CD14-positive monocyte (primary cell): ENCODE data around the gene AGPAT2. TPM values are rescaled to one million over a fixed set of nuclear protein-coding genes. Genes with fewer than 3 reads are reported as not detected.

ENCODE experiments used
- DNase-seq, 3 donors: peaks; one replicate each; pipeline ENCODE4 v3.0.0-alpha.2; 2011 to 2022
- H2AFZ ChIP-seq: 2 replicates; pipeline ENCODE4 v1.6.0; 2012; ENCODE audit warnings: mild to moderate bottlenecking, low read depth, low read length, inconsistent platforms; ENCODE audit not compliant: insufficient read depth, poor library complexity, severe bottlenecking
- H3K27ac ChIP-seq, 2 donors: 1 replicate in 1 of 2; 2 replicates in 1 of 2; pipeline ENCODE4 v1.5.1; 2012 to 2013; ENCODE audit warnings: low read length in 2 of 2, control low read depth in 1 of 2, inconsistent platforms in 1 of 2, low read depth in 1 of 2, mild to moderate bottlenecking in 1 of 2
- H3K27me3 ChIP-seq, 2 donors: one replicate each; pipeline versions ENCODE4 v1.6.0 to v1.6.1; 2011 to 2013; ENCODE audit warnings: low read length in 2 of 2; ENCODE audit not compliant: control insufficient read depth in 2 of 2, insufficient read depth in 2 of 2
- H3K36me3 ChIP-seq, 2 donors: replicated peaks in 1 of 2; 1 replicate in 1 of 2; 2 replicates in 1 of 2; pipeline versions ENCODE4 v1.5.1 to v1.6.1; 2012 to 2013; ENCODE audit warnings: low read length in 2 of 2, control low read depth in 1 of 2, inconsistent platforms in 1 of 2, mild to moderate bottlenecking in 1 of 2; ENCODE audit not compliant: insufficient read depth in 2 of 2, control insufficient read depth in 1 of 2
- H3K4me1 ChIP-seq, 2 donors: 1 replicate in 1 of 2; 2 replicates in 1 of 2; pipeline versions ENCODE4 v1.5.1 to v1.6.1; 2012 to 2013; ENCODE audit warnings: low read length in 2 of 2, control low read depth in 1 of 2, inconsistent platforms in 1 of 2, mild to moderate bottlenecking in 1 of 2, moderate library complexity in 1 of 2; ENCODE audit not compliant: insufficient read depth in 2 of 2, control insufficient read depth in 1 of 2
- H3K4me2 ChIP-seq: replicated peaks from 2 replicates; pipeline ENCODE3; 2012; ENCODE audit warnings: low read length, moderate library complexity, mild to moderate bottlenecking; ENCODE audit not compliant: poor library complexity, severe bottlenecking; ENCODE audit errors: extremely low read depth
- H3K4me3 ChIP-seq, 3 experiments: fragments of 200-600 bp in 1 of 3; sonication (generic) in 1 of 3; replicated peaks in 1 of 3; 1 replicate in 2 of 3; 2 replicates in 1 of 3; pipeline ENCODE4 v1.5.1; 2011 to 2013; ENCODE audit warnings: low read length in 3 of 3, mild to moderate bottlenecking in 3 of 3, control low read depth in 2 of 3, low read depth in 2 of 3, inconsistent platforms in 1 of 3, moderate library complexity in 1 of 3
- H3K79me2 ChIP-seq: 2 replicates; pipeline ENCODE4 v1.6.0; 2012; ENCODE audit warnings: mild to moderate bottlenecking, control low read depth, inconsistent platforms, low read length, moderate library complexity; ENCODE audit not compliant: insufficient read depth
- H3K9ac ChIP-seq: 2 replicates; pipeline ENCODE4 v1.6.0; 2017; ENCODE audit warnings: low read length, mild to moderate bottlenecking; ENCODE audit not compliant: insufficient read depth, poor library complexity, severe bottlenecking
- H3K9me3 ChIP-seq, 2 donors: replicated peaks in 1 of 2; 1 replicate in 1 of 2; 2 replicates in 1 of 2; pipeline versions ENCODE4 v1.5.1 to v1.6.1; 2012 to 2013; ENCODE audit warnings: low read length in 2 of 2, control low read depth in 1 of 2; ENCODE audit not compliant: control insufficient read depth in 1 of 2, insufficient read depth in 1 of 2
- H4K20me1 ChIP-seq: 2 replicates; pipeline ENCODE4 v1.6.0; 2012; ENCODE audit warnings: mild to moderate bottlenecking, low read length, control low read depth, moderate library complexity; ENCODE audit not compliant: insufficient read depth
- H3K27ac Mint-ChIP-seq, 7 donors: one replicate each; pipeline ENCODE4 v1.8.0; 2020; ENCODE audit warnings: mild to moderate bottlenecking in 7 of 7, mixed read lengths in 7 of 7, moderate library complexity in 6 of 7, inconsistent platforms in 2 of 7
- H3K27me3 Mint-ChIP-seq, 3 donors: one replicate each; pipeline ENCODE4 v1.8.0; 2021 to 2022; ENCODE audit warnings: low read depth in 3 of 3, mild to moderate bottlenecking in 3 of 3, mixed read lengths in 3 of 3, moderate library complexity in 3 of 3, inconsistent platforms in 1 of 3
- H3K36me3 Mint-ChIP-seq, 2 donors: one replicate each; pipeline ENCODE4 v1.8.0; 2020; ENCODE audit warnings: mixed read lengths in 2 of 2, inconsistent platforms in 1 of 2, mild to moderate bottlenecking in 1 of 2
- H3K4me1 Mint-ChIP-seq: one replicate; pipeline ENCODE4 v1.8.0; 2020; ENCODE audit warnings: mild to moderate bottlenecking, mixed read lengths
- H3K4me3 Mint-ChIP-seq, 2 donors: one replicate each; pipeline ENCODE4 v1.8.0; 2020; ENCODE audit warnings: mild to moderate bottlenecking in 2 of 2, mixed read lengths in 2 of 2, moderate library complexity in 1 of 2
- H3K9me3 Mint-ChIP-seq, 7 donors: one replicate each; pipeline ENCODE4 v1.8.0; 2020 to 2022; ENCODE audit warnings: mixed read lengths in 7 of 7, mild to moderate bottlenecking in 6 of 7, moderate library complexity in 6 of 7, inconsistent platforms in 2 of 7
- WGBS: methylation state at CpG from one replicate; pipeline ENCODE4 v1.1.5; 2013; ENCODE audit warnings: missing lambda C conversion rate; ENCODE audit not compliant: insufficient coverage; 5-methylcytosine and 5-hydroxymethylcytosine counted together
- intact Hi-C, 2 donors: fragments of 100-400 bp; cut with micrococcal nuclease; formaldehyde crosslinking; loops; one replicate each; pipeline versions ENCODE4 v1.15.0 to v1.15.1; 2023
- polyA plus RNA-seq, 3 donors: library from polyadenylated mRNA; depleted of rRNA in 1 of 3; unstranded in 2 of 3; stranded (reverse) in 1 of 3; fragments of 300-500 nt in 2 of 3; fragments of >200 nt in 1 of 3; fragmentation: Illumina TruSeq in 2 of 3; gene quantifications; 1 replicate in 2 of 3; 2 replicates in 1 of 3; pipeline ENCODE4 v1.2.3, GENCODE V29; 2012 to 2021
- TF ChIP-seq, protein P1 (sequence below): fragments of 200-600 bp; IDR thresholded peaks from one replicate; pipeline ENCODE4 v1.8.0; 2022; ENCODE audit warnings: antibody characterized with exemption, mild to moderate bottlenecking

Gene AGPAT2
- polyA plus RNA-seq, 3 donors, result 80.1 to 139 (median 116) TPM

DNA sequence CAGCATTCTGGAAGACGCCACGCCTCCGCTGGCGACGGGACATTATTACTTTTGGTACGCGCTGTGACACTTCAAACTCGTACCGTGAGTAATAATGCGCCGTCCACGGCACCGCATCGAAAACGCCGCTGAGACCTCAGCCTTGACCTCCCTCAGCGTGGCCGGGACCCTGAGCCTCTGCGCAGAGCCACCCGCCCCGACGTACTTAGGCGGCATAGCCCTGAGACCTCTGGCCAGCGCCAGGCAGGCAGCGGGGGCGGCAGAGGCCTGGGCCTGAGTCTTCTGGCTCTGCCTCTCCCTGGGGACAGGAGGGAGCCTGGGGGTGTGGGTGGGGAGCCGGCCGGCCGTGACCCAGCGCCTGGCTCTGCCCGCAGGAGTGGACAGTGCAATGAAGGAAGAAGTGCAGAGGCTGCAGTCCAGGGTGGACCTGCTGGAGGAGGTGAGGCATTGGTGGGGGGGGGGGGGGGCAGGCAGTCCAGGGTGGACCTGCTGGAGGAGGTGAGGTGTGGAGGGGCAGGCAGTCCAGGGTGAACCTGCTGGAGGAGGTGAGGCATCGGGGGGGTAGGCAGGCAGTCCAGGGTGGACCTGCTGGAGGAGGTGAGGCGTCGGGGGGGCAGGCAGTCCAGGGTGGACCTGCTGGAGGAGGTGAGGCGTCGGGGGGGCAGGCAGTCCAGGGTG lies 16.5 kb downstream of the AGPAT2 start:
- H3K4me3 Mint-ChIP-seq, result no peak overlapping the region
- Histone ChIP-seq H3K79me2 (no peaks in the 10 kb centered on the region), H4K20me1 (peaks cover 40% of the 10 kb centered on the region), H3K4me3 (no peak overlapping the region), H3K36me3 (peaks cover 24 to 30% of the 10 kb centered on the region in 2 donors), H3K27me3 (peaks cover 12 to 37% of the 10 kb centered on the region in 2 donors), H3K4me2 (no peak overlapping the region), H3K27ac (no peak overlapping the region), H3K4me1 (peaks cover 0 to 12% of the 10 kb centered on the region in 2 donors), H3K9ac (no peak overlapping the region), H3K9me3 (no peaks in the 10 kb centered on the region), H2AFZ (no peak overlapping the region)
- peaks cover 27 to 43% (median 31%) of the 10 kb centered on the region in 3 donors for H3K27me3 Mint-ChIP-seq
- H3K9me3 Mint-ChIP-seq, result peaks cover 0 to 5% (median 0%) of the 10 kb centered on the region in 7 donors
- H3K4me1 Mint-ChIP-seq, result peaks cover 4% of the 10 kb centered on the region
- DNase-seq, result no peak
- intact Hi-C loops, result no loop called here
- TF ChIP-seq, protein P1, sequence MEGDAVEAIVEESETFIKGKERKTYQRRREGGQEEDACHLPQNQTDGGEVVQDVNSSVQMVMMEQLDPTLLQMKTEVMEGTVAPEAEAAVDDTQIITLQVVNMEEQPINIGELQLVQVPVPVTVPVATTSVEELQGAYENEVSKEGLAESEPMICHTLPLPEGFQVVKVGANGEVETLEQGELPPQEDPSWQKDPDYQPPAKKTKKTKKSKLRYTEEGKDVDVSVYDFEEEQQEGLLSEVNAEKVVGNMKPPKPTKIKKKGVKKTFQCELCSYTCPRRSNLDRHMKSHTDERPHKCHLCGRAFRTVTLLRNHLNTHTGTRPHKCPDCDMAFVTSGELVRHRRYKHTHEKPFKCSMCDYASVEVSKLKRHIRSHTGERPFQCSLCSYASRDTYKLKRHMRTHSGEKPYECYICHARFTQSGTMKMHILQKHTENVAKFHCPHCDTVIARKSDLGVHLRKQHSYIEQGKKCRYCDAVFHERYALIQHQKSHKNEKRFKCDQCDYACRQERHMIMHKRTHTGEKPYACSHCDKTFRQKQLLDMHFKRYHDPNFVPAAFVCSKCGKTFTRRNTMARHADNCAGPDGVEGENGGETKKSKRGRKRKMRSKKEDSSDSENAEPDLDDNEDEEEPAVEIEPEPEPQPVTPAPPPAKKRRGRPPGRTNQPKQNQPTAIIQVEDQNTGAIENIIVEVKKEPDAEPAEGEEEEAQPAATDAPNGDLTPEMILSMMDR, result no peak
- WGBS, result 86% methylated on average over 27 of the region's 36 CpGs
- H3K27ac Mint-ChIP-seq, result no peak overlapping the region
- peaks cover 12 to 20% of the 10 kb centered on the region in 2 donors for H3K36me3 Mint-ChIP-seq

DNA sequence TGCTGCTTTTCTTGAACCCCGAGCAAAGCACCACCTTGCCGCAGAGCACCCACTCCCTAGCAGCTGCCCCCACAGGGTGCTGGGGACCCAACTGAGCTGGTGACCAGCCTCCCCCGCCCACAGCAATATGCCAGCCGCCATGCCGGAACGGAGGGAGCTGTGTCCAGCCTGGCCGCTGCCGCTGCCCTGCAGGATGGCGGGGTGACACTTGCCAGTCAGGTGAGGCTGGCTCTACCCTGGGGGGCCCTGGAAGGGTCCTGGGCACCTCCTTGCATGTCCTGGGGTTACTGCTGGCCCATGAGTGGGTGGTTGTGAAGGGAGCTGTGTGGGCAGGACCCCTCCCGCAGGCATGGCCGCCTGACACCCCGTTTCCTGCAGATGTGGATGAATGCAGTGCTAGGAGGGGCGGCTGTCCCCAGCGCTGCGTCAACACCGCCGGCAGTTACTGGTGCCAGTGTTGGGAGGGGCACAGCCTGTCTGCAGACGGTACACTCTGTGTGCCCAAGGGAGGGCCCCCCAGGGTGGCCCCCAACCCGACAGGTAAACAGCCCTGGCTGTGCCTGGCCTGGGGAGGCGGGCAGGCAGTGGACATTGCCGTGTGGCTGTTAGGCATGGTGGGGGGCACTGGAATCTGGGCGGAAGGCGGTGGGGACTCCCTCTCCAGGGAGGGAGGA lies 17.3 kb downstream of the AGPAT2 start:
- Mint-ChIP-seq H3K27me3 (peaks cover 31 to 49% (median 34%) of the 10 kb centered on the region in 3 donors), H3K27ac (no peak overlapping the region), H3K4me1 (peaks cover 7% of the 10 kb centered on the region), H3K36me3 (peaks cover 11 to 18% of the 10 kb centered on the region in 2 donors), H3K9me3 (peaks cover 0 to 5% (median 3%) of the 10 kb centered on the region in 7 donors), H3K4me3 (peak overlapping the region in 1 of 2 donors; percentile 46)
- no peak overlapping the region for H3K27ac ChIP-seq
- H3K27me3 ChIP-seq, result peaks cover 15 to 40% of the 10 kb centered on the region in 2 donors
- H3K4me3 ChIP-seq, result no peak overlapping the region
- intact Hi-C loops, result no loop called here
- H3K4me2 ChIP-seq, result no peak overlapping the region
- 48% methylated on average over 17 of the region's 23 CpGs for WGBS
- H3K4me1 ChIP-seq, result peaks cover 4 to 17% of the 10 kb centered on the region in 2 donors
- DNase-seq, result no peak
- TF ChIP-seq, protein P1, result no peak
- H3K36me3 ChIP-seq, result peaks cover 19 to 23% of the 10 kb centered on the region in 2 donors
- no peaks in the 10 kb centered on the region for H3K79me2 ChIP-seq
- H4K20me1 ChIP-seq, result peaks cover 34% of the 10 kb centered on the region
- no peak overlapping the region for H3K9ac ChIP-seq
- H3K9me3 ChIP-seq, result no peaks in the 10 kb centered on the region
- no peak overlapping the region for H2AFZ ChIP-seq
